Neutrophil (primary cell): ENCODE data around the gene PGAP1.

Experiments used
- H3K27ac ChIP-seq: fragments of 200-600 bp; sonication (generic); 2 replicates; pipeline ENCODE4 v1.5.1; 2016; ENCODE audit warnings: mild to moderate bottlenecking, moderate library complexity
- H3K27me3 ChIP-seq: fragments of 200-600 bp; sonication (generic); 2 replicates; pipeline ENCODE4 v1.6.0; 2016; ENCODE audit warnings: mild to moderate bottlenecking
- H3K36me3 ChIP-seq: fragments of 200-600 bp; sonication (generic); 2 replicates; pipeline ENCODE4 v1.5.1; 2017
- H3K4me1 ChIP-seq, 2 experiments: fragments of 200-600 bp in 1 of 2; sonication (generic) in 1 of 2; 1 replicate in 1 of 2; 2 replicates in 1 of 2; pipeline versions ENCODE4 v1.5.1 to v1.6.1; 2013 to 2016; ENCODE audit warnings: low read depth in 1 of 2, low read length in 1 of 2, mild to moderate bottlenecking in 1 of 2, moderate library complexity in 1 of 2; ENCODE audit not compliant: control insufficient read depth in 1 of 2, insufficient read depth in 1 of 2
- H3K4me3 ChIP-seq, 2 experiments: fragments of 200-600 bp in 1 of 2; sonication (generic) in 1 of 2; 1 replicate in 1 of 2; 2 replicates in 1 of 2; pipeline ENCODE4 v1.5.1; 2013 to 2016; ENCODE audit warnings: low read depth in 1 of 2, low read length in 1 of 2, mild to moderate bottlenecking in 1 of 2, moderate library complexity in 1 of 2
- H3K9me3 ChIP-seq: fragments of 200-600 bp; sonication (generic); 2 replicates; pipeline ENCODE4 v1.5.1; 2016
- TF ChIP-seq, protein P1 (sequence below): fragments of 200-600 bp; sonication (generic); IDR thresholded peaks from 2 replicates; pipeline ENCODE4 v1.5.1; 2016; ENCODE audit warnings: antibody characterized with exemption

Gene PGAP1

DNA sequence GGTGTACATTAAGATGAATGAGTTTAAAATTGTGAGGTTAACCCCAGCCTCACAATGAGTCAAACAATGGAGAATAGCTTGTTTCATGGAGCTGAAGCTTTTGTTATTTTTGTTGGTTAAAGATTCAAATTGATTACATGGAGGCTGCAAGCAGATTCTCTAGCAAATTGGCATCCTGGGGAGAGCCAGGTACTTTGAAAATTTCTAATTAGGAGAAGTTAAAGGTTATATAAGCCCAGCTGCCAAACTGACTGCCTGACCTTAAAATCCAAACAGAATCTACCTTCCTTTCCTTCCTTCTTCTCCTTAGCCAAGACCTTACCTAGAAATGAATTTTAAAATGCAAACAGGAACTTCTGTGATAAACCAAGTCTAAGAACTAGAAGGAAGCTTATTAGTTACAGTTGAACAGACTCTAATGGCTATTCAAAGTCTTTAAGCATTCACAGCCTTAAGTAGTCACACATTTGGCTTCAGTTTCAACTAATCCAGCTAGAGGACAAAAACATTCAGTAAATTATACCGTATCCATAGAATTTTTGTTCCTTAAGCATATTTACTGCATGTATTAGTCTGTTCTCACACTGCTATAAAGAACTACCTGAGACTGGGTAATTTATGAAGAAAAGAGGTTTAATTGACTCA lies 31.5 kb upstream of the PGAP1 start:
- Histone ChIP-seq H3K27me3 (no peaks in the 10 kb centered on the region), H3K27ac (no peak overlapping the region), H3K4me3 (no peak overlapping the region), H3K4me1 (no peaks in the 10 kb centered on the region), H3K9me3 (no peaks in the 10 kb centered on the region), H3K36me3 (no peaks in the 10 kb centered on the region)
- TF ChIP-seq, protein P1, sequence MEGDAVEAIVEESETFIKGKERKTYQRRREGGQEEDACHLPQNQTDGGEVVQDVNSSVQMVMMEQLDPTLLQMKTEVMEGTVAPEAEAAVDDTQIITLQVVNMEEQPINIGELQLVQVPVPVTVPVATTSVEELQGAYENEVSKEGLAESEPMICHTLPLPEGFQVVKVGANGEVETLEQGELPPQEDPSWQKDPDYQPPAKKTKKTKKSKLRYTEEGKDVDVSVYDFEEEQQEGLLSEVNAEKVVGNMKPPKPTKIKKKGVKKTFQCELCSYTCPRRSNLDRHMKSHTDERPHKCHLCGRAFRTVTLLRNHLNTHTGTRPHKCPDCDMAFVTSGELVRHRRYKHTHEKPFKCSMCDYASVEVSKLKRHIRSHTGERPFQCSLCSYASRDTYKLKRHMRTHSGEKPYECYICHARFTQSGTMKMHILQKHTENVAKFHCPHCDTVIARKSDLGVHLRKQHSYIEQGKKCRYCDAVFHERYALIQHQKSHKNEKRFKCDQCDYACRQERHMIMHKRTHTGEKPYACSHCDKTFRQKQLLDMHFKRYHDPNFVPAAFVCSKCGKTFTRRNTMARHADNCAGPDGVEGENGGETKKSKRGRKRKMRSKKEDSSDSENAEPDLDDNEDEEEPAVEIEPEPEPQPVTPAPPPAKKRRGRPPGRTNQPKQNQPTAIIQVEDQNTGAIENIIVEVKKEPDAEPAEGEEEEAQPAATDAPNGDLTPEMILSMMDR, result no peak

DNA sequence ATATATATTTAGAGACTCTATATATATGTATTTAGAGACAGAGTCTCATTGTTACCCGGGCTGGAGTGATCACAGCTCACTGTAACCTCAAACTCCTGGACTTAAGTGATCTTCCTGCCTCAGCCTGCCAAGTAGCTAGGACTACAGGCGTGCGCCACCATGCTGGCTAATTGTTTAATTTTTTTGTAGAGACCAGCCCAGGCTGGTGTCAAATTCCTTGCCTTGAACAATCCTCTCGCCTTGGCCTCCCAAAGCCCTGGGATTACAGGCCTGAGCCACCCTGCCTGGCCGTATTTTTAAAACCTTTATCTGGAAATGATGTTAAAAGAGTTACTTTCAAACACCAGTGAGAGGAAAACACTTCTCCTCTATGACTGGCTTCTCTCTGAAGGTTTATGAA lies 30.9 kb upstream of the PGAP1 start:
- Histone ChIP-seq H3K27ac (no peak overlapping the region), H3K36me3 (no peaks in the 10 kb centered on the region), H3K4me3 (no peak overlapping the region), H3K4me1 (no peaks in the 10 kb centered on the region), H3K27me3 (no peaks in the 10 kb centered on the region), H3K9me3 (no peaks in the 10 kb centered on the region)
- TF ChIP-seq, protein P1, result no peak

DNA sequence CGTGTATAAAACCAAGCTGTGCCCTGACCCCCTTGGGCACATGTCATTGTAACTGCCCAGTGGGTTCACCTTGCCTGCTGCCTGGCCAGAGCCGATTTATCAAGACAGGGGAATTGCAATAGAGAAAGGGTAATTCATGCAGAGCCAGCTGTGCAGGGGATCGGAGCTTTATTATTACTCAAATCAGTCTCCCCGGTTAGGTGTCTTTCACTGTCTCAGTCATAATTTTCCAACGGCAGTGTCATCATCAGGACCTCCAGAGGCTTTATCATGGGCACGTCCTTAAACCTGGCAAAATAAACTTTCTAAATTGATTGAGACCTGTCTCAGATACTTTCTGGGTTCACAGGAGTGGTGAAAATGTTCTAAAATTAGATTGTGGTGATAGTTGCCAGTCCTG lies 29.6 kb upstream of the PGAP1 start:
- Histone ChIP-seq H3K27me3 (no peaks in the 10 kb centered on the region), H3K36me3 (no peaks in the 10 kb centered on the region), H3K27ac (no peak overlapping the region), H3K9me3 (no peaks in the 10 kb centered on the region), H3K4me1 (no peaks in the 10 kb centered on the region), H3K4me3 (no peak overlapping the region)
- TF ChIP-seq, protein P1, result no peak

DNA sequence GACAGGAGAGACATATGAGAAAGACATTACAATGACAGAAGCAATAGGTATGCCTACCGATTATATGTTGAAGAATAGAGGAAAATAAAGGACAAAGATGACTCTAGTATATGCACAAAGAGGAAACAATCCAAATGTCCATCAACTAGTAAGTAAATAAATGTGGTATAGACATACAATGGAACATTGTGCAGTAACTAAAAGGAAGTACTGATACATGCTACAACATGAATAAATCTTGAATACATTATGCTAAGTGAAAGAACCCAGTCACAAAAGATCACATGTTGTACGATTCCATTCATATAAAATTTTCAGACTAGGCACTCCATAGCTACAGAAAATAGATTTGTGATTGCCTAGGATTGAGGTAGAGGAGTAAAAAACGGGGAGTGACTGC lies 28.5 kb upstream of the PGAP1 start:
- Histone ChIP-seq H3K36me3 (no peaks in the 10 kb centered on the region), H3K4me1 (no peaks in the 10 kb centered on the region), H3K4me3 (no peak overlapping the region), H3K9me3 (no peaks in the 10 kb centered on the region), H3K27me3 (no peaks in the 10 kb centered on the region), H3K27ac (no peak overlapping the region)
- TF ChIP-seq, protein P1, result no peak

DNA sequence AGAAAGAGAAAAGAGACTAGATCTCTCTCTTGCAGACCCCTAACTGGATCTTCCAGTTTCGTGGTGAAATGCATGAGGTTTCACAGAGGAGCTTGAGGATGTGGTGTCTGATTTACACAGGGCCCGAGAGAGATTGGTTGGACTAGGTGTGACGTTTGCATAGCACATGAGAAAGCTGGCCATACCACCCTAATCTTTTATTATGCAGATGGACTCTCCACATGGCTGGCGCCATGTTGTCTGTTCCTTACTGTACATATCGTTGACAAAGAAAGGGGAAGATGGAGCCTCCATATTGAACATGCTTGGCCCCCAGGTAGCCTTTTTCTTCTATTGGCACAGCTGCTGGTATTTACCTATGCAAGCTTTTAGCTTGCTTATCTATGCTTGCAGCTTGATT lies 27.5 kb upstream of the PGAP1 start:
- H3K36me3 ChIP-seq, result no peaks in the 10 kb centered on the region
- H3K27me3 ChIP-seq, result no peaks in the 10 kb centered on the region
- H3K4me1 ChIP-seq, result no peaks in the 10 kb centered on the region
- no peaks in the 10 kb centered on the region for H3K9me3 ChIP-seq
- TF ChIP-seq, protein P1, result no peak
- no peak overlapping the region for H3K27ac ChIP-seq
- H3K4me3 ChIP-seq, result no peak overlapping the region
